ENCODE data around the gene COP1.
"Not testable (repeated sequence)": the region's sequence is repeated elsewhere in the genome, so short reads cannot be mapped to it uniquely, and the experiment has no call there.

Gene COP1

DNA sequence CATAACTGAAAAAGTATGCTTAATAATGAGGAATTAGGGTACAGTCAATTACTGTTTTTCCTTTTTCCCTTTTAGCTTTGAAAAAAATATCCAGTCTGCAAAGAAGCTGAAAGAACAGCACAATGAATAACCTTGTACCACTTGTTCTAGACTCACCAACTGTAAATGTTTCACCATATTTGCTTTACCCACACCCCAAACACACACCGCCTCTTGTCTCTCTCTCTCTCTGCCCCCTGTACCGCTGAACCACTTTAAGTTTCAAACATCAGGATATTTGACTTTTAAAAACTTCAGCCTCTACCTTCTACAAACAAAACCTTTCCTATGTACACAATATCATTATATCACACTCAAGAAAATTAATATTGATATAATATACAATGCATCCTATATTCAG lies 197.1 kb downstream of the COP1 start:
- Histone ChIP-seq H3K36me3 (peaks cover 2% of the 10 kb centered on the region; the same call in 1 of the 2 replicates), H3K27me3 (ENCODE audit: insufficient read depth, low read depth, severe bottlenecking) (no peaks in the 10 kb centered on the region), H3K4me3 (ENCODE audit: low read depth, low read length) (no peak overlapping the region), H3K27ac (no peak overlapping the region), H3K9me3 (ENCODE audit: severe bottlenecking) (peaks cover 4% of the 10 kb centered on the region)
- no peak for DNase-seq
- TF ChIP-seq, protein P1, sequence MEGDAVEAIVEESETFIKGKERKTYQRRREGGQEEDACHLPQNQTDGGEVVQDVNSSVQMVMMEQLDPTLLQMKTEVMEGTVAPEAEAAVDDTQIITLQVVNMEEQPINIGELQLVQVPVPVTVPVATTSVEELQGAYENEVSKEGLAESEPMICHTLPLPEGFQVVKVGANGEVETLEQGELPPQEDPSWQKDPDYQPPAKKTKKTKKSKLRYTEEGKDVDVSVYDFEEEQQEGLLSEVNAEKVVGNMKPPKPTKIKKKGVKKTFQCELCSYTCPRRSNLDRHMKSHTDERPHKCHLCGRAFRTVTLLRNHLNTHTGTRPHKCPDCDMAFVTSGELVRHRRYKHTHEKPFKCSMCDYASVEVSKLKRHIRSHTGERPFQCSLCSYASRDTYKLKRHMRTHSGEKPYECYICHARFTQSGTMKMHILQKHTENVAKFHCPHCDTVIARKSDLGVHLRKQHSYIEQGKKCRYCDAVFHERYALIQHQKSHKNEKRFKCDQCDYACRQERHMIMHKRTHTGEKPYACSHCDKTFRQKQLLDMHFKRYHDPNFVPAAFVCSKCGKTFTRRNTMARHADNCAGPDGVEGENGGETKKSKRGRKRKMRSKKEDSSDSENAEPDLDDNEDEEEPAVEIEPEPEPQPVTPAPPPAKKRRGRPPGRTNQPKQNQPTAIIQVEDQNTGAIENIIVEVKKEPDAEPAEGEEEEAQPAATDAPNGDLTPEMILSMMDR (IDR thresholded peaks at IDR 0.05; ENCODE audit: low read depth, low read length) = no peak

DNA sequence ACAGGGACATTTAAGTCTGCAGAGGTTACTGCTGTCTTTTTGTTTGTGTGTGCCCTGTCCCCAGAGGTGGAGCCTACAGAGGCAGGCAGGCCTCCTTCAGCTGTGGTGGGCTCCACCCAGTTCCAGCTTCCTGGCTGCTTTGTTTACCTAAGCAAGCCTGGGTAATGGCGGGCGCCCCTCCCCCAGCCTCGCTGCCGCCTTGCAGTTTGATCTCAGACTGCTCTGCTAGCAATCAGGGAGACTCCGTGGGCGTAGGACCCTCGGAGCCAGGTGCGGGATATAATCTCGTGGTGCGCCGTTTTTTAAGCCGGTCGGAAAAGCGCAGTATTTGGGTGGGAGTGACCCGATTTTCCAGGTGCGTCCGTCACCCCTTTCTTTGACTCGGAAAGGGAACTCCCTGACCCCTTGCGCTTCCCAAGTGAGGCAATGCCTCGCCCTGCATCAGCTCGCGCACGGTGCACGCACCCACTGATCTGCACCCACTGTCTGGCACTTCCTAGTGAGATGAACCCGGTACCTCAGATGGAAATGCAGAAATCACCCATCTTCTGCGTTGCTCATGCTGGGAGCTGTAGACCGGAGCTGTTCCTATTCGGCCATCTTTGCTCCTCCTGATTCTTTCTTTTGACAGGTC lies 199.2 kb downstream of the COP1 start:
- not testable (repeated sequence) for H3K27me3 ChIP-seq (ENCODE audit: insufficient read depth, low read depth, severe bottlenecking); H3K36me3 ChIP-seq; H3K4me3 ChIP-seq (ENCODE audit: low read depth, low read length); H3K9me3 ChIP-seq (ENCODE audit: severe bottlenecking); H3K27ac ChIP-seq; DNase-seq

DNA sequence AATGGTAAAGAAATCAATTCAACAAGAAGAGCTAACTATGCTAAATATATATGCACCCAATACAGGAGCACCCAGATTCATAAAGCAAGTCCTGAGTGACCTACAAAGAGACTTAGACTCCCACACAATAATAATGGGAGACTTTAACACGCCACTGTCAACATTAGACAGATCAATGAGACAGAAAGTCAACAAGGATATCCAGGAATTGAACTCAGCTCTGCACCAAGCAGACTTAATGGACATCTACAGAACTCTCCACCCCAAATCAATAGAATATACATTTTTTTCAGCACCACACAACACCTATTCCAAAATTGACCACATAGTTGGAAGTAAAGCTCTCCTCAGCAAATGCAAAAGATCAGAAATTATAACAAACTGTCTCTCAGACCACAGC lies 212.4 kb downstream of the COP1 start:
- DNase-seq; H3K4me3 ChIP-seq (ENCODE audit: low read depth, low read length); H3K27ac ChIP-seq; H3K27me3 ChIP-seq (ENCODE audit: insufficient read depth, low read depth, severe bottlenecking); H3K9me3 ChIP-seq (ENCODE audit: severe bottlenecking); H3K36me3 ChIP-seq: not testable (repeated sequence)

DNA sequence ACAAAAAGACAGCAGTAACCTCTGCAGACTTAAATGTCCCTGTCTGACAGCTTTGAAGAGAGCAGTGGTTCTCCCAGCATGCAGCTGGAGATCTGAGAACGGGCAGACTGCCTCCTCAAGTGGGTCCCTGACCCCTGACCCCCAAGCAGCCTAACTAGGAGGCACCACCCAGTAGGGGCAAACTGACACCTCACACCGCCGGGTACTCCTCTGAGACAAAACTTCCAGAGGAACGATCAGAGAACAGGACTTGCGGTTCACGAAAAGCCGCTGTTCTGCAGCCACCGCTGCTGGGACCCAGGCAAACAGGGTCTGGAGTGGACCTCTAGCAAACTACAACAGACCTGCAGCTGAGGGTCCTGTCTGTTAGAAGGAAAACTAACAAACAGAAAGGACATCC lies 214.3 kb downstream of the COP1 start:
- H3K4me3 ChIP-seq (ENCODE audit: low read depth, low read length); H3K27ac ChIP-seq; DNase-seq; H3K27me3 ChIP-seq (ENCODE audit: insufficient read depth, low read depth, severe bottlenecking); H3K9me3 ChIP-seq (ENCODE audit: severe bottlenecking): not testable (repeated sequence)
- peaks cover 14% of the 10 kb centered on the region for H3K36me3 ChIP-seq

DNA sequence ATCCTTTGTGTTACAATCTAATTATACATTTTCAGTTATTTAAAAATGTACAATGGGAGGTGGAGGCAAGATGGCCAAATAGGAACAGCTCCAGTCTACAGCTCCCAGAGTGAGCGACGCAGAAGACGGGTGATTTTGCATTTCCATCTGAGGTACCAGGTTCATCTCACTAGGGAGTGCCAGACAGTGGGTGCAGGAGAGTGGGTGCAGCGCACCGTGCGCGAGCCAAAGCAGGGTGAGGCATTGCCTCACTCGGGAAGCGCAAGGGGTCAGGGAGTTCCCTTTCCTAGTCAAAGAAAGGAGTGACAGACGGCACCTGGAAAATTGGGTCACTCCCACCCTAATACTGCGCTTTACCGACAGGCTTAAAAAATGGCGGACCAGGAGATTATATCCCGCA lies 214.9 kb downstream of the COP1 start:
- not testable (repeated sequence) for H3K4me3 ChIP-seq (ENCODE audit: low read depth, low read length); H3K27me3 ChIP-seq (ENCODE audit: insufficient read depth, low read depth, severe bottlenecking)

DNA sequence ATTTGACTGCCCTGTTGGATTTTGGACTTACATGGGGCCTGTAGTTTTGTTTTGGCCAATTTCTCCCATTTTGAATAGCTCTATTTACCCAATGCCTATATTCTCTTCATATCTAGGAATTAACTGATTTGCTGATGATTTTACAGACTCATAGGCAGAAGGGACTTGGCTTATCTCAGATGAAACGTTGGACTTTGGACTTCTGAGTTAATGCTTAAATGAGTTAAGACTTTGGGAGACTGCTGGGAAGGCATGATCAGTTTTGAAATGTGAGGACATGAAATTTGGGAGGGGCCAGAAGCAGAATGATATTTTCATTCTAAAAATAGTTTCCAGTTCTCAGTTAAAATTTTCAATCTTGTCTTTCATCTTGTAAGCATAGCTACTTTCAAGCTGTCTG lies 222.3 kb downstream of the COP1 start:
- TF ChIP-seq, protein P1 (IDR thresholded peaks at IDR 0.05; ENCODE audit: low read depth, low read length) = no peak
- Histone ChIP-seq H3K4me3 (ENCODE audit: low read depth, low read length) (no peak overlapping the region), H3K9me3 (ENCODE audit: severe bottlenecking) (no peaks in the 10 kb centered on the region), H3K27me3 (ENCODE audit: insufficient read depth, low read depth, severe bottlenecking) (no peaks in the 10 kb centered on the region), H3K36me3 (peaks cover 54% of the 10 kb centered on the region), H3K27ac (no peak overlapping the region)
- DNase-seq = no peak

More for the DNA sequence above, 214.9 kb downstream of the COP1 start:
- not testable (repeated sequence) for H3K9me3 ChIP-seq (ENCODE audit: severe bottlenecking); H3K27ac ChIP-seq; DNase-seq
- H3K36me3 ChIP-seq = peaks cover 18% of the 10 kb centered on the region

DNA sequence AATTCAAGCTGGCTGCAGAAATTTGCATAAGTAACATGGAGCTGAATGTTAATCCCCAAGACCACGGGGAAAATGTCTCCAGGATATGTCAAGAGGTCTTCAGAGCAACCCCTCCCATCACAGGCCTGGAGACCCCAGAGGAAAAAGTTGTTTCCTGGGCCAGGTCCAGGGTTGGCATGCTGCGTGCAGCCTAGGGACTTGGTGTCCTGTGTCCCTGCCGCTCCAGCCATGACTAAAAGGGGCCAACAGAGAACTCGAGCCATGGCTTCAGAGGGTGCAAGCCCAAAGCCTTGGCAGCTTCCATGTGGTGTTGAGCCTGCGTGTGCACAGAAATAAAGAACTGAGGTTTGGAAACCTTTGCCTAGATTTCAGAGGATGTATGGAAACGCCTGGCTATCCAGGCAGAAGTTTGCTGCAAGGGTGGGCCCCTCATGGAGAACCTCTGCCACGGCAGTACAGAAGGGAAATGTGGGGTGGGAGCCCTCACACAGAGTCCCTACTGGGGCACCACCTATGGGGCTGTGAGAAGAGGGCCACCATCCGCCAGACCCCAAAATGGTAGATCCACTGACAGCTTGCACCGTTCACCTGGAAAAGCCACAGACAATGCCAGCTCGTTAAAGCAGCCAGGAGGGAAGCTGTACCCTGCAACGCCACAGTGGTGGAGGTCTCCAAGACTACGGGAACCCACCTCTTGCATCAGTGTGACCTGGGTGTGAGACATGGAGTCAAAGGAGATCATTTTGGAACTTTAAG lies 222.9 kb downstream of the COP1 start:
- no peak overlapping the region for H3K27ac ChIP-seq
- H3K36me3 ChIP-seq = peaks cover 54% of the 10 kb centered on the region
- no peaks in the 10 kb centered on the region for H3K9me3 ChIP-seq (ENCODE audit: severe bottlenecking)
- H3K27me3 ChIP-seq (ENCODE audit: insufficient read depth, low read depth, severe bottlenecking) = no peaks in the 10 kb centered on the region
- TF ChIP-seq, protein P1 (IDR thresholded peaks at IDR 0.05; ENCODE audit: low read depth, low read length) = no peak
- H3K4me3 ChIP-seq (ENCODE audit: low read depth, low read length) = no peak overlapping the region
- DNase-seq = no peak

DNA sequence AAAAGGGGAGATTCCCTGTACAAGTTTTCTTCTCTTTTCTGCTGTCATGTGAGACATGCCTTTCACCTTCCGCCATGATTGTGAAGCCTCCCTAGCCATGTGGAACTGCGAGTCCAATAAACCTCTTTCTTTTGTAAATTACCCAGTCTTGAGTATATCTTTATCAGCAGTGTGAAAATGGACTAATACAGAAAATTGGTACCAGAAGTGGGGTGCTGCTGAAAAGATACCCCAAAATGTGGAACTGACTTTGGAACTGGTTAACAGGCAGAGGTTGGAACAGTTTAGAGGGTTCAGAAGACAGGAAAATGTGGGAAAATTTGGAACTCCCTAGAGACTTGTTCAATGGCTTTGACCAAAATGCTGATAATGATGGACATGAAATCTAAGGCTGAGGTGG lies 223.7 kb downstream of the COP1 start:
- not testable (repeated sequence) for DNase-seq

More for the DNA sequence above, 223.7 kb downstream of the COP1 start:
- not testable (repeated sequence) for H3K27me3 ChIP-seq (ENCODE audit: insufficient read depth, low read depth, severe bottlenecking); H3K27ac ChIP-seq; H3K9me3 ChIP-seq (ENCODE audit: severe bottlenecking); H3K4me3 ChIP-seq (ENCODE audit: low read depth, low read length)
- peaks cover 45% of the 10 kb centered on the region for H3K36me3 ChIP-seq
